ENCODE results near the gene IVNS1ABP. TPM values are rescaled to one million over a fixed set of nuclear protein-coding genes. Genes with fewer than 3 reads are reported as not detected.

IVNS1ABP gene
- total RNA-seq, 4 donors from 2014 or later = 20.8 to 39.4 (median 32.8) TPM

DNA sequence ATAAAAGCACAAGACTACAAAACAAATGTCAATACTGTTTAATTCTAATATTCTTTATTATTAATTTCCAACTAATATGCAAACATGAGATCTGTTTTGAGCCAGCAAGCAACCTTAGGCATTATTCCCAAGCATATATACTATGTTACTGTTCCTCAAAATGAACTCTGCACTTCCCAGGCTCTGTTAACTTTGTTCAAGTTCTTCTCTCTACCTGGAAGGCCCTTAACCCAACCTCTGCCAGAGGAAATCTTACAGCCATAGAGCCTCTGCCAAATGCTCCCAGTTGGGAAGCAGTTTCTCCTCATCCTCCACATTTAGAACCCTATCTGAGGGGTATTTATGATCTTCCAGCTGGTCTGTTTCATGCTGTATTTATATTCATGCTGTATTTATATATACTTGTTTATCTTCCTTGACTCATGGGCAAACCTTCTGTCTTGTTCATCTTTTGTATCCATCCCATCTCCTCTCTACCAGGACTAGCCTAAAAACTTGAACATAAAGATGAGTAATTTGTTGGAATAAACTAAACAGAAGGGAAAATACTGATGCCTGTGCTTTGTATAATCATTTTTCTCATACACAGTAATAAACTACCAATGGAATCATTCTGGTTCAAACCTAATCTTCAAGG is 5.3 kb downstream of the IVNS1ABP start:
- Histone ChIP-seq H3K36me3 (peaks cover 0 to 39% of the 10 kb centered on the region in 2 donors), H3K4me1 (peaks cover 0 to 52% (median 0%) of the 10 kb centered on the region in 3 donors), H3K27me3 (no peaks in the 10 kb centered on the region), H3K4me3 (no peak overlapping the region), H3K27ac (no peak overlapping the region), H3K9me3 (no peaks in the 10 kb centered on the region)
- TF ChIP-seq POLR2A (IDR thresholded peaks at IDR 0.05) = no peak
- ATAC-seq = no peak

DNA sequence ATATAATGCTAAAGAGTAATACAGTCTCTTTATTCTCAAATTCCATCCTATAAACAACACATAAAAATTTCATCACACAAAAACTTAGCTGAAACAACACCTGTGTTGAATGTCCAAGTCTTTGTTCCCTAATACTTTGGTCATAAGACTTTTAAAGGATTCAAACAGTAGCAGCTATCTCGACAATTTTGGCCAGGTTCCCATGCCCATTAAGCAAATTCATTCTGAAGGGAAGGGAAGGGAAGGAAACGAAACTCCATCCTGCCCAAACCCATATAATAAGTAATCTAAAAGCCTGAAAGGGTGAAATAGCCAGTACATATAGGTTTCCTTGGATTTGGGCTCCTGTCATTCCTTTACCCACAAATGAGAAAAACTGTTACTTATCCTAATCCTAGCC is 7.5 kb downstream of the IVNS1ABP start:
- Histone ChIP-seq H3K36me3 (peaks cover 10 to 60% of the 10 kb centered on the region in 2 donors), H3K4me1 (peaks cover 0 to 42% (median 0%) of the 10 kb centered on the region in 3 donors), H3K4me3 (no peak overlapping the region), H3K9me3 (no peaks in the 10 kb centered on the region), H3K27me3 (no peaks in the 10 kb centered on the region), H3K27ac (no peak overlapping the region)
- no peak for ATAC-seq
- WGBS, 2 donors (ENCODE audit: low coverage in 1 of 2) = 27 to 30% methylated on average over 2 of the region's 2 CpGs
- no peak for TF ChIP-seq POLR2AphosphoS5 (IDR thresholded peaks at IDR 0.05)

DNA sequence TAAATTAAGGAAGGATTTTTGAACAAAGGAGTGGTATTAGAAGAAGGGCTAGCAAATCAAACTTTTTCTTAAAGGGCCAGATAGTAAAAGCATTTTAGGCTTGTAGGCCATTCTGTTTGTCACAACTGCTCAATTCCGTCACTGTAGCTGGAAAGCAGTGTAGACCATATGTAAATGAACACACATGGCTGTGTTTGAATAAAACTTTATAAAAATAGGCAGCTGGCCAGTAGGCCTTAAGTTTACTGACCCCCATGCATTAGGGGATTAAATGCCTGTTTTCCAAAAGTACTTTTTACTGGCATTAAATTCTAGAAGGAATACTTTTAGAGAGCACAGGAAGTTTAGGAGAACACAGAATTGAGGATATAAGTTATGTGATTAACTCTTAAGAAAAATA is 8.9 kb downstream of the IVNS1ABP start:
- no peaks in the 10 kb centered on the region for H3K9me3 ChIP-seq
- no peak for ATAC-seq
- WGBS, 2 donors (ENCODE audit: low coverage in 1 of 2) = 86 to 100% methylated on average over 1 of the region's 1 CpG
- H3K4me3 ChIP-seq = no peak overlapping the region
- peaks cover 0 to 27% (median 0%) of the 10 kb centered on the region in 3 donors for H3K4me1 ChIP-seq
- H3K27ac ChIP-seq = no peak overlapping the region
- peaks cover 10 to 75% of the 10 kb centered on the region in 2 donors for H3K36me3 ChIP-seq
- TF ChIP-seq POLR2AphosphoS5 (IDR thresholded peaks at IDR 0.05) (no peak), EP300 (IDR thresholded peaks at IDR 0.05) (no peak), POLR2A (IDR thresholded peaks at IDR 0.05) (no peak)
- TF ChIP-seq, protein P1, sequence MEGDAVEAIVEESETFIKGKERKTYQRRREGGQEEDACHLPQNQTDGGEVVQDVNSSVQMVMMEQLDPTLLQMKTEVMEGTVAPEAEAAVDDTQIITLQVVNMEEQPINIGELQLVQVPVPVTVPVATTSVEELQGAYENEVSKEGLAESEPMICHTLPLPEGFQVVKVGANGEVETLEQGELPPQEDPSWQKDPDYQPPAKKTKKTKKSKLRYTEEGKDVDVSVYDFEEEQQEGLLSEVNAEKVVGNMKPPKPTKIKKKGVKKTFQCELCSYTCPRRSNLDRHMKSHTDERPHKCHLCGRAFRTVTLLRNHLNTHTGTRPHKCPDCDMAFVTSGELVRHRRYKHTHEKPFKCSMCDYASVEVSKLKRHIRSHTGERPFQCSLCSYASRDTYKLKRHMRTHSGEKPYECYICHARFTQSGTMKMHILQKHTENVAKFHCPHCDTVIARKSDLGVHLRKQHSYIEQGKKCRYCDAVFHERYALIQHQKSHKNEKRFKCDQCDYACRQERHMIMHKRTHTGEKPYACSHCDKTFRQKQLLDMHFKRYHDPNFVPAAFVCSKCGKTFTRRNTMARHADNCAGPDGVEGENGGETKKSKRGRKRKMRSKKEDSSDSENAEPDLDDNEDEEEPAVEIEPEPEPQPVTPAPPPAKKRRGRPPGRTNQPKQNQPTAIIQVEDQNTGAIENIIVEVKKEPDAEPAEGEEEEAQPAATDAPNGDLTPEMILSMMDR (IDR thresholded peaks at IDR 0.05) = no peak
- H3K27me3 ChIP-seq = no peaks in the 10 kb centered on the region

DNA sequence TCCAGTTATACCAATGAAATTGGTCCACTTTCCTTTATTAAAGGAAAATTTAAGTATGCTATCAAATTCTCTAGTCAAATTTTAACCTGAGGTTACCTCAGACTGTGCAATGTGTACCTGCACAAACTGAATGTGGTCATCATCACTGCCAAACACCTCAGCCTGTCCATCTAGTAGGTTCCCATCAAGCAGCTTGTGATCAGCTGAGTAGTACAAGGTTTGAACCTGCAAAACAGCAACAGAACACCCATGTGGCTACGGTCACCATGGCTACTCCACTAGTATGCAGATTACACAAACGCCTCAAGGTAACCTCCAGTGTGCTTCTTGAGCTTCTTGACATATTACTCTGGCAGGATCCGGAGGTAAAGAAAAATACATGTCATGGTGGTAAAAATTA is 11.6 kb downstream of the IVNS1ABP start:
- no peaks in the 10 kb centered on the region for H3K9me3 ChIP-seq
- no peak overlapping the region for H3K4me3 ChIP-seq
- H3K27me3 ChIP-seq = no peaks in the 10 kb centered on the region
- H3K4me1 ChIP-seq = peaks cover 0 to 10% (median 0%) of the 10 kb centered on the region in 3 donors
- ATAC-seq = no peak
- TF ChIP-seq POLR2A (IDR thresholded peaks at IDR 0.05) (no peak), EP300 (IDR thresholded peaks at IDR 0.05) (no peak), POLR2AphosphoS5 (IDR thresholded peaks at IDR 0.05) (no peak)
- TF ChIP-seq, protein P1 (IDR thresholded peaks at IDR 0.05) = no peak
- peaks cover 10 to 99% of the 10 kb centered on the region in 2 donors for H3K36me3 ChIP-seq
- WGBS, 2 donors (ENCODE audit: low coverage in 1 of 2) = 82 to 91% methylated on average over 3 of the region's 3 CpGs
- H3K27ac ChIP-seq = no peak overlapping the region

DNA sequence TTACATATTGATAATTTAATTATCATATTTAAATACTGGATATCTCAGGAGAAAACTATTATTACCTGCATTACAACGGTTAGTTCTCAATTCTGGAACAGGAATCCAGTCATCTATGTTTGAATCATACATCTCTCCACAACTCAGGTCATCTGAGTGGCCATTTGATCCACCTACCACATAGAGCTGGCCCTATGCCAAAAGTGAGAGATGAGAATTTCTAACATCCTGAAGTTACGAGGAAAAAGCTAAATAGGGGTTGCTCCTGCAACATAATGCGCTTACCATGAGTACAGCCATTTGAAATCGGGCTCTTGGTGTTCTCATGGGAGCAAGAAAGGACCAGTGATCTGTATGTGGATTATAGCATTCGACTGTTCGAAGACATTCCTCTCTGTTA is 16.9 kb downstream of the IVNS1ABP start:
- Histone ChIP-seq H3K36me3 (peaks cover 7 to 94% of the 10 kb centered on the region in 2 donors), H3K9me3 (no peaks in the 10 kb centered on the region), H3K4me1 (no peaks in the 10 kb centered on the region), H3K4me3 (no peak overlapping the region), H3K27ac (no peak overlapping the region), H3K27me3 (no peaks in the 10 kb centered on the region)
- ATAC-seq = no peak
- 84 to 88% methylated on average over 6 of the region's 6 CpGs for WGBS, 2 donors (ENCODE audit: low coverage in 1 of 2)
- TF ChIP-seq POLR2A (IDR thresholded peaks at IDR 0.05) (no peak), POLR2AphosphoS5 (IDR thresholded peaks at IDR 0.05) (no peak), EP300 (IDR thresholded peaks at IDR 0.05) (no peak)
- TF ChIP-seq, protein P1 (IDR thresholded peaks at IDR 0.05) = no peak

DNA sequence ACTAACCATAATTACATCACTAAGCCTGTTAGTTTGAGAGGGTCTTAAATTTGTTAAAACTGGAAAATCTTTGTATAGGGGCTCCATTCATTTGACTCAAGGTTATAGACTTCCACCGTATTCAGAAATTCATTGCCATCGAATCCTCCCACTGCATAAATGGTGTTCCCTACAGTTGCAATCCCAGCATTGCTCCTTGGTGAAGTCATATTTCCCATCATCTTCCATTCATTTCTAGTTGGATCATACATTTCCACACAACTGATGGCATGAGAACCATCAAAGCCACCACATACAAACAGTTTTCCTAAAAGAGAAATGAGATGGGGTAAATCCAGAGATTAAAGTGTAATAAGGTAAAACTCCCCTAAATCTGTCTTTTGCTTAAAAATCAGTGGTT is 19.1 kb downstream of the IVNS1ABP start:
- Histone ChIP-seq H3K4me3 (no peak overlapping the region), H3K27ac (no peak overlapping the region), H3K9me3 (no peaks in the 10 kb centered on the region), H3K36me3 (peaks cover 7 to 72% of the 10 kb centered on the region in 2 donors), H3K27me3 (no peaks in the 10 kb centered on the region), H3K4me1 (peaks cover 0 to 13% (median 0%) of the 10 kb centered on the region in 3 donors)
- WGBS, 2 donors (ENCODE audit: low coverage in 1 of 2) = 76 to 90% methylated on average over 2 of the region's 2 CpGs
- TF ChIP-seq POLR2AphosphoS5 (IDR thresholded peaks at IDR 0.05) = no peak
- TF ChIP-seq, protein P1 (IDR thresholded peaks at IDR 0.05) = no peak
- no peak for TF ChIP-seq POLR2A (IDR thresholded peaks at IDR 0.05)
- TF ChIP-seq EP300 (IDR thresholded peaks at IDR 0.05) = no peak
- ATAC-seq = no peak

Measured in gastroesophageal sphincter (tissue), 4 donors.